HG02623 (cell line): Measurements from ENCODE around the gene CNOT8.
"Not testable (repeated sequence)": the region's sequence is repeated elsewhere in the genome, so short reads cannot be mapped to it uniquely, and the experiment has no call there.

Experiments used
- ATAC-seq: cut with Tn5 transposase; IDR thresholded peaks from one replicate; pipeline ENCODE4 v1.9.1; 2021; ENCODE audit warnings: moderate library complexity; ENCODE audit not compliant: unreplicated experiment

The CNOT8 gene

DNA sequence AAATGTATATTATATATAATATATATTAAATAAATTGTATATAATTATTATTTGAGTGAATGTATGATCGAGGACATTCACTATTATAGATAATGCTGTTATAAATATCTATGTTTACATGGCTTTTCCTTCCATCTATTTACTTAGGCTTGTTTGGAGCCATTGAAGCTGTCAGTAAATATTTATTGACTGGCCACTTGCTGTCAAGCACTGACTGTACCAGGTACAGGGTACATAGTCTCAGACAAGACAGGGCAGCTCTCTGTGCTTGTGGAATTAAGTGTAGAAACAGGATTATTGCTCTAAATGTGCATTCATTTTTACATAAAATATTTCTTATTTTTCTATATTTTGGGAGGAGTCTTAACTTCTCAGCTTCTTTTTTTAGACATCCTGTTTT lies 24.4 kb upstream of the CNOT8 start:
- no peak for ATAC-seq

DNA sequence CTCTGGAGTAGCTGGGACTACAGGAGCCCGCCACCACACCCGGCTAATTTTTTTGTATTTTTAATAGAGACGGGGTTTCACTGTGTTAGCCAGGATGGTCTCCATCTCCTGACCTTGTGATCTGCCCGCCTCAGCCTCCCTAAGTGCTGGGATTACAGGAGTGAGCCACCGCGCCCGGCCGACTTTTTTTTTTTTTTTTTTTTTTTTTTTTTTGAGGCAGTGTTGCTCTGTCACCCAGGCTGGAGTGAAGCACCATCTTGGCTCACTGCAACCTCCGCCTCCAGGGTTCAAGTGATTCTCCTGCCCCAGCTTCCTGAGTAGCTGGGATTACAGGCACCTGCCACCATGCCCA lies 22.8 kb upstream of the CNOT8 start:
- ATAC-seq, result not testable (repeated sequence)

DNA sequence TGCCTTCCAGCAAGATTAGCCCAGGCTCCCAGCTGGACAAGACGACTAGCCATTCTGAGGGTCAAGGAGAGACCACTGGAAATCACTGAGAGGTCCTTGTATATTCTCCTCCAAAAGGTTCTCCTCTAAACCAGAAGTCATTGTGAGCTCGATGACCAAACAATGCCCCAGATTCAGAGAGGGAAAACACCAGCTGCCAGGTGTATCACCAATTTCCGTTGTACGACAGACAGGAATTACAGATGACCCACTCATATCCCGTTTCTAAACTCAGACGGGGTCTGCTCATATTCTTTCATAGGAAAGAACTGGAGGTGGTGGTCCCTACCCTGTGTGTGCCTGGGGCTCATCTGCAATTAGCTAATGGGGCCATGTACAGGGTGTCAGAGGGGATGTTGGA lies 22.2 kb upstream of the CNOT8 start:
- ATAC-seq, result no peak

DNA sequence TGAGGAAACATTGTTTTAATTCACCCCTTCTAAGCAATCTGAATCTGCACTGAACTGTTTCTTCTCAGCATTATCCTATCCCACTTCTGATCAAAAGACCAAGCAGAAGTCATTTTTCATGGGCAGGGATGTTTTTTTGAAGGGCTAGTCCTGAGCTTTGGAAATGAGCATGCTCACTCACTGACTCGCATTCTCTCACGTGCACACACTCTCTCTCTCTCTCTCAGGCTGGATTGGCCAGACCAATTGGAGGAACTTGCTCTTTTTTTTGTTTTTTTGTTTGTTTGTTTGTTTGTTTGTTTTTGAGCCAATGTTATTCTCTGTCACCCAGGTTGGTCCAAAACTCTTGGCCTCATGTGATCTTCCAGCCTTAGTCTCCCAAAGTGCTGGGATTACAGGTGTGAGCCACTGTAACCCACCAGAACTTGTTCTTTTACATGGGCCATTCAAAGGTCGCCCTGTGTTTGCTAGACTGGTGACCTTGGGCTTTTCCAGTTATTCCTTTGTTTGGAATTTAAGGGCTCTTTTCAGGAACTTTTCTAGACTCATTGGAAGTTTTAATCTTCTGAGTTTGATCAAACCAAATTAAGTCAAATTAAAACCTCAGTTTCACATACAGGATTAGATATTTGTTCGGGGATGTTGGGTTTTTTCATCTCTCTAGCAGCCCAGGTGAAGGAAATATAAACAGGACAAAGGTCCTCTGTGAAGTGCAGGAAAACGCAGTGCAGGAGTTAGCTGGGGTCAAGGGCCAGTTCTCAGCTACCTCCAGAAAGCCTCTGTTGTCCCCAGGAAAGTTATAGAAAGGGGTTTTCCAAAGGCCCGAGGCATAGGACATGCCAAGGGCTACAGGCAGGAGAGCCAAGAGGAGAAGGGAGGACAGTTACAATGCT lies 21.2 kb upstream of the CNOT8 start:
- ATAC-seq, result no peak

DNA sequence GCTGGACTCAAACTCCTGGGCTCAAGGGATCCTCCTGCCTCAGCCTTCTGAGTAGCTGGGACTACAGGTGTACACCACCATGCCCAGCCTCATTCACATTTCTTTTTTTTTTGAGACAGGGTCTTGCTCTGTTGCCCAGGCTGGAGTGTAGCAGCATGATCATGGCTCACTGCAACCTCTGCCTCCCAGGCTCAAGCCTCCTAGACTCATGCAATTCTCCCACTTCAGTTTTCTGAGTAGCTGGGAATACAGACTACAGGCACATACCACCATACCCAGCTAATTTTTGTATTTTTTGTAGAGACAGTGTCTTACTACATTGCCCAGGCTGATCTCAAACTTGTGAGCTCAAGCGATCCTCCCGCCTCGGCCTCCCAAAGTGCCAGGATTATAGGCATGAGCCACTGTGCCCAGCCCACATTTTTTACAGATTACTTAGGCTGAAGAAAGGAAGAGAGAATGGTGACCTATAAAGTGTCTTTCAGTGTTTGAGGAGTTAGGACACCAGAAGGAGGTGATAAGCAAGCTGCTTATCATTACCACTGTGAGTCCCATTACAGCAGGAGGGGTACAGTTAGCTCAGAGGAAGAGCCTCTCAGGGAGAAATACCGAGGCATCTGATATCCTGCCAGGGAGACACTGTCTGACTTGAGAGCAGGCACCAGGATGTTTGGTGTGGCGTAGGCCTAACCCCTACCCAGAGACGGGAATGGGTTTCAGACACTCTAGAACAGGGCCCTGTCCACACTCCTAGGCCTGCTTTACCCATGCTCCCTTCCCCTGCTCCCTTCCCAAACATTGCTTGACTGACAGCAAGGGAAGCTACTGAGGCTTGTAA lies 17.8 kb upstream of the CNOT8 start:
- ATAC-seq, result no peak

DNA sequence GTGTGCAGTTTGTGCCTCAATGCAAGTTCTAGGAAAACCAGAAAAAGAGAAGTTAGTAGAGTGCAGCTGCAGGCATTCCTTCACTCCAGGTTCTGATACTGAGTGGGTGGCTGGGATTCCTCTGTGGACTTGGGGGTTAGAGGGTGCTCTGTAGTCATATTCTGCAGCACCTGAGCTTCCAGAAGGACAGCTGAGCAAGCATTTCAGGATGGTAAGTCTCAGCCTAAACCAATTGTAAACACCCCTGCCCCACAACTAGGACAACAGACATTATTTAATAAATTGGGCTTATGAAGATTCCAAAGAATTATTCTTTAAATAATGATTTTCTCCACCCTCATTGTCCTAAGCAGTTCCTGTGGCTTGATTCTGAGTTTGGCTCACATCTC lies 17.2 kb upstream of the CNOT8 start:
- no peak for ATAC-seq

DNA sequence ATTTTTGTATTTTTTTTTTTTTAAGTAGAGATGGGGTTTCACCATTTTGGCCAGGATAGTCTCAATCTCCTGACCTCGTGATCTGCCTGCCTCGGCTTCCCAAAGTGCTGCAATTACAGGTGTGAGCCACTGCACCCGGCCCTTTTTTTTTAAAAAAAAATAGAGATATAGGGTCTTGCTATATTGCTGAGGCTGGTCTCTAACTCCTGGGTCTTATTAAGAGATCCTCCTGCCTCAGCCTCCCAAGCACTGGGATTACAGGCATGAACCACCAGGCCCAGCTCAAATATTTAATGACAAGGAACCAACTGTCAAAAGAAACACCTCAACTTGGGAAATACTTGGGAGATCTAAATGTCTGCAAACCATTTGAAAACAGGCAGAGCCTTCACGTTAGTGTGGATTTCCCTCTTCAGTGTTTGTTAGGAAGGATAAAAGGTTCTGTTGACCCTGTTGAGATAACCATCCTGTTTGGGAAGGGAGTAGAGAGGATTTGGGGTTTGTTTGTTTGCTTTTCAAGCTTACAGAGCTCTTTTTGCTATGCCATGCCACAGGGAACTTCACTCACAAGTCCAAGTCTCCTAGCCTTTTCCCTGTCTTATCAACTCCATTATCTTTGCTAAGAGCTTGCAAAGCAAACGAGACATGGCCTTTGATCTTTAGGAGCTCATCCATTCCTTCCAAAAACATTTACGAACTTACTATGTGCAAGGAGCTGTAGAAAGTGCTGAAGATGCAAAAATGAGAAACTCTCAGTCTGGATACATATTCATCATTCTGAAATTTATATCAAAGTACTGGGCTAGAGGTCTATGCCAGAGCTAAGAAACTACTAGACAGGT lies 15.5 kb upstream of the CNOT8 start:
- no peak for ATAC-seq

DNA sequence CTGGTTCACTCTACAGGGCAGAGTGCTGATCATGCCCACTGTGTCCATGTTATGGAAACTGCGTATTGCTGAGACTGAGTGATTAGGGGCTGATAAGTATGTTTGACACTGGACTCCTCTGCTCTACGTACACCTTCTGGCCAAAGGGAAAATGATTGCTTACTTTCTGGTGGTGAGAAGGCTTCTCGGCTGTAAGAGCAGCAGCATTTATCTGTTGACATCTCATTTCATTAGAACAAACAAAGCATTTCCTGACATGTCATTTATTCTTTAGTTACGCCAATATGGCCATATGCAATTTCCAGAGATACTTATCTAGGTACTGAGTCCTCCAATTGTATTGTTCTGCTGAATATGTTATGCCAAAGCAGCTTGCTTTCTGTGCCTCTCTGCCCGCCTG lies 13.6 kb upstream of the CNOT8 start:
- ATAC-seq, result no peak

DNA sequence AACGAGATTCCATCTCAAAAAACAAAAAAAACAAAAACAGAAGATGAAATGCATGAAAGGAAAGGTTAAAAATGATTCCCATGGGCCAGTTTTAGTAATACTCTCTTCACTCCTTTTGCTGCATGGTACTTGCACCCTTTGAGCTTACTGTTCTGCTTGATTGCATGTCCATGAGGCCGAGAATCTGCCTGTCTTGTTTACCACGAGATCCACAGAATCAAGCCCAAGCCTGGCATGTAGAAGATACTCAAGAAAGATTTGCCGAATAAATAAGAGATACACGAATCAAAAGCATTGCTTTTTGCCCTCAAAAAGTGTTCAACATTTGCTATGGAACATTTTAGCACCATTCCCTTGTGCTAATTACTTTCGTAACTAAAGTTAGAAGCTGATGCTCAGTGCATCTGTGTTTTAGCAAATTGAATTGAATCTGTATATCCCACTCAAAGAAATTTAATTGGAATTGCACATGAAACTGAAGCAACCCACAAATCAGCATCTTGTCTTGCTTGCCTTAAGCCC lies 9.1 kb upstream of the CNOT8 start:
- ATAC-seq, result no peak

DNA sequence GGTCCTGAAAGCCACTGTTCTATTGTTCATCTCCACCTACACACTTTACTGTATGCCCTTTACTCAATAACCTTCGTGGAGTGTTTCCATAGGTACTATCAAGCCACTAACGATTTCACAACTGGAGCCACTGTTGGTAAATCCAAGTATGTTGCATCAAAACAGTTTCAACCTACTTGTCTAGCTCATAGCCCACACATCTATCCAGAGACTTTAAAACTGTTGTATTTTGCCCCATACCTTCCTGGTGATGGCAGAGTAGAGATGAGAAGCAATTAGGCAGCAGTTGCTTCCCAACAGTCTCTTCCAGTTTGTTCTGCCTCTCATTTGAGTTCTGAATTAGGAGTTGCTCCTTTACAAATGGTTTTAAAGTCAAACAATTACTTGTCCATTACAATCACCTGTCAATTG lies 8.6 kb upstream of the CNOT8 start:
- no peak for ATAC-seq

DNA sequence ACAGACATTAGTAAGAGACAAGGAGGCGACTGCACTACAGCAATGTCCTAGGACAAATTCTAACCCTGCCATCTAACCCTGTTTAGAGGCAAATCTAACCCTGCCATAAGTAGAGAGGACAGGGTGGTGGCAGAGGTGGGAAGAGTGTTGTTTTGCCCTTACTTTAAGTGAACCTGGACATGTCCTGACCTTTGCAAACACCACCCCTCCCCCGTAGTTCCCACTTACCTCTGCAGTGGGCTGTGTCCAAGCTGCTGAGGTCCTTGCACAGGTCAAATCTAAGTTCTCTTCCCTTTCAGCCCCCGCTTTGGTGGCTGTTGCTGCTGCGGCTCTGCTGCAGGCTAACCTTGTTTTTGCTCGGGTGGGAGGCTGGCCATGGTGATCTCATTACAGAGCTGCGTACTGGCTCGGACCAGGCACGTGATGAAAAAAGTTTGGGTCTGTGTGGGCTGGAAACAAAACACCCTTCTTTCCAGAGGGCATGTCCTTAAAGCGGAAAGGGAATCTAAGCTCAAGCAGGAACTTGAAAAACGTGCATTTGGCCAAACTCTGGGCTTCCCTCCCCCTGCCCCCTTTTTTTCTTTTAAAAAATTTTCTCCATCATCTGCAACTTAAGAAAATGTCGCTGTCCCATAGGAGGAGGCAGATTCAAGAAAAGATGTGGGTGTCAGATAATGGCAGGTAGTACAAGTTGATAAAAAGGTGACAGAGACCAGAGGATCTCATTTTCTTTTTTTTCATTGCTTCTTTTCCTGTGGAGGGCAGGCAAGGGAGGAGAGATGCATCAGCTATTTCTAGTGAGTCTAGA lies 8.0 kb upstream of the CNOT8 start, which contains the start of gene FAXDC2:
Gene FAXDC2, minus strand, starts transcription at position 349 of the 808 bp plus-strand sequence. CDS start 12,425 bp downstream, outside the sequence.
- no peak for ATAC-seq

DNA sequence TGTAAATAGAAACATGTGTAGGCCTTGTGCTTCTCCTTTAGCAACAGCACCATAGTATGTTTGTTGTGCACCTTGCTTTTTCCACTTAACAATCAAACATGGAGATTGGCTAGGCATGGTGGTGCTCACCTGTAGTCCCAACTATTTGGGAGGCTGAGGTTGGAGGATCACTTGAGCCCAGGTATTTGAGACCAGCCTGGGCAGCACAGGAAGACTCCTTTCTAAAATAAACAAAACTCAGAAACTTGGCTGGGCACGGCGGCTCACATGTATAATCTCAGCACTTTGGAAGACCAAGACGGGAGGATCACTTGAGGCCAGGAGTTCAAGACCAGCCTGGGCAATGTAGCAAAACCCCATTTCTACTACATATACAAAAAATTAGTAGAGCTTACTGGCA lies 7.1 kb upstream of the CNOT8 start:
- no peak for ATAC-seq

DNA sequence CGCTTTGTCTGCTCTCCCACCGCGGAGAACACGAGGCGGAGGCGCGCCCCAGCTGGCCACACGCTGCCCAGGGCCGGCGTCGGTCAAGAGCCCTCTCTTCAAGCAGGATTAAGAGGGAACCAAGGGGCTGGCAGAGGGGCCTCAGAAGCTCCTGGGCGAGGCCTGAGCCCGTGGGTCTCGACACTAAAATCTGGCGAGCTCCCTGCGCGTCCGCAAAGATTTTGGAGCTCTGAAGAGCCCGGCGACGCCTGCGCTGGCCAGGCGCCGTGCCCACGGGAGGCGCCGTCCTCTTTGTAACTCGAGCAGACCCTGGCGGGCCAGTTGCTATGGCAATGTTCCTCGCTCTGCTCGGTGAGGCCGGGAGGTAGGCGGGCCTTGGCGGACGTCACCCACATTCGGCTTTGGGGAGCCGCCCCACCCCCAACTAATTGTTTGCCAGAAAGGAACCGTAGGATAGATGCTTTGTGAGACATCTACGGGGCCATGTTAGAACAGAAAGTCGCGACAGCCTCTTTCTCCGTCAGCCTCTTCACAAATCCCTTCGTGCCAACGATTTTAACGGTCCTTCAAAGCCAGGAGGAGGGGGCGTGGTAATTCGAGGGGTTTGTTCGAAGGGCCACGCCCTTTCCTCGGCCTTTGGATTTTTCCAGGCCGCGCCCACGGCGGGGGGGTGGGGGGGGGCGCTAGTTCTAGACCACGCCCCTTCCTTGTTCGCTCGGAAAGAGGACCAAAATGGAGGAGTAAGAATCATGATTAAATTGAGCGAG lies 714 bp upstream of the CNOT8 start:
- peak; percentile 55 for ATAC-seq

DNA sequence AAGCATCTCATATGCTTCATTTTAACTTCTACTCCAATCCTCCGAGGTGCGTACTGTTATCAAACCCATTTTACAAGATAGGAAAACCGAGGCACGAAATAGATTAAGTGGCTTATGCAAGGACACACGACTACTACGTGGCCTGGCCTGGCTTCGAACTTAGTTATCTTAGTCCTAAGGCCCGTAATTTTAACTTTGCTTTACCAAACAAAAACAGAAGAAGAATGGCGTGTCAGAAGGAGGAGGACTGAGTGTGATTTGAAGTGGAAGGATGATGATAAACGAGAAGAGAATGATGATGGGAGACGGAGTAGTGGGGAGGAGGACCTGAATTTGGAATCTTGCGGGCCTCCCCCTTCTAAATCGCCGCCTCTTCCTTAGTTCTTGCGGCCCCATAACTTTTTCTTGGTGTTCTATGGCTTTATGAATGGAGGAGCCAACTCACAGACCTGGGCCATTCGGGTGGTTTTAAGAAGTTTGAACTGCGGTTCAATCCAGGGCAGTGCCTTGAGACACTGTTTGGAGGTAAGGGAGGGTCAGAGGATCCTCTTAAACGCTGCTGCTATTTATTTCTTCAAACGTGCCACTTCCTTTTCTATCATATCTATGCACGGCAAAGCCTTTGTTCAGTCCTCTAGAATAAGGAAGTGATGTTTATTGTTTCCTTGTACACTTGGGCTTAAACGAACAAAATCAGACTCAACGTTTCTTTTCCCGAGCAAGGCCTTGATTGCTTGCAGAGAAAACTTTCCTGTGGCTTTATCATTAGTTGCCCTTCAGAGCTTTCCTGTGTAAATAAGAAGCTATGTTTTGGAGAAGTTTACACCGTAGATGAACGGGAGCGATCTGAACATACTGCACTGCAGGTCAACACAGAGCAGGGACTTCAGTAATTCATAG lies 795 bp downstream of the CNOT8 start:
- ATAC-seq, result no peak

DNA sequence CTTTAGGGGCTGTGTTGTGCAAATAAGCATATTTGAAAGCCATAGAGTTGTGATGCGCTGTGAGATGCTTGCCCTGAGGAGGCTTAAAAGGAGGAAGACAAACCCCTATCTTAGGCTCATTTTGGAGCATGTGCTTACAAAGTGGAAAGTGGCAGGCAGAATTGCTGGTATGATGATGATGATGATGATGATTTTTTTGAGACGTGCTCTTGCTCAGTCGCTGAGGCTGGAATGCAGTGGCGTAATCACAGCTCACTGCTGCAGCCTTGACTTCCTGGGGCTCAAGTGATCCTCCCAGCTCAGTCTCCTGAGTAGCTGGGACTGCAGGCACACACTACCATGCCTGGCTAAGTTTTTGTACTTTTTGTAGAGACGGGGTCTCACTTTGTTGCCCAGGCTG lies 1.7 kb downstream of the CNOT8 start:
- no peak for ATAC-seq

DNA sequence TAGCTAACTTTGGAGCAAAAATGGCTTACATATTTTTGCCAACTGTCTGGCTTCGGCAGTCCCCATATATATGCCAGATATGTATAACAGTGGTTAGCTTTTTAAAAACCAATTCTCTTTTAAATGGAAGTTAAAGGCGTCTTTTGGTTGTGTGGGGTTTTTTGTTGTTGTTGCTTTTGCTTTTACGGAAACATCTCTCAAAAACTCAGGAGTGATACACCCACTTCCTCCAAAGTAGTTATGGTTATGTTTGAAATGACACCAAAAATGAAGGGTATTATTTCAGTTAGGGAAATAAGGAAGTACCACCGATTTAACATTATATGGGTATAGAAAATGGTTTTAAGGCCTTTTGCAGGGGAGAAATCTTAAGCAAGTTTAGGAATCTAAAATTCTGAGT lies 2.3 kb downstream of the CNOT8 start:
- ATAC-seq, result no peak

DNA sequence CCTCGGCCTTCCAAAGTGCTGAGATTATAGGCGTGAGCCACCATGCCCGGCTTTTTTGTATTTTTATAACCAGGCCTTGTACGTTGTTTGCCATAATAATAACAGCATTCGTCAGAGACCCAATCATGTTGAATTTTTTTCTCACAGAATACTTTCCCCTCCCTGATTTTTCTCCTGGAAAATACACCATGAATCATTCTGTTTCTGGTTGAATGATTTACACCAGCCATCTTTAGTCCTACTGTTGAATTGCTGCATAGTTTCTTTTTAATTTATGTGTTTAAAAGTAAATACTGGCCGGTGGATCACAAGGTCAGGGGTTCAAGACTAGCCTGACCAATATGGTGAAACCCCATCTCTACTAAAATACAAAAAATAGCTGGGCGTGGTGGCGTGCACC lies 3.5 kb downstream of the CNOT8 start:
- ATAC-seq, result no peak

DNA sequence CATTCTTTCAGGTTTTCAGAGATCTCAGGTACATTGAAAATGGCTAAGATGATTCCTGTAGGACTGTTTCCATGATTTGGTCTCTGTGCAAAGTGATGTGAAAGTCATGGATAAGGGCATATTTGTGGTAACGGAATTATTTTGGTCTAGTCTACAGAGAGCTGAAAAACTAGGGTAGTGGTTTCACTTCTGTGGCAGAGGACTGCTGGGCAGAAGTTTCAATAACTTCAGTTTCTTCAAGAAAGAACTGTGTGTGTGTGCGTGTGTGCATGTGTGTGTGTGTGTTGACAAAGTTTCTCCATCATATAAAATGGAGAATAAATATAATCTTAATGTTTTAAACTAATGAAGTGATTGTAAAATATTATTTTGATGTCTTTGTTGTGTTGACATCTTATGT lies 4.3 kb downstream of the CNOT8 start:
- ATAC-seq, result no peak
